Lower leg skin (tissue), 4 donors: Measurements from ENCODE around the gene KIFAP3. TPM values are rescaled to one million over a fixed set of nuclear protein-coding genes. Genes with fewer than 3 reads are reported as not detected.
"Not testable (repeated sequence)": the region's sequence is repeated elsewhere in the genome, so short reads cannot be mapped to it uniquely, and the experiment has no call there.

Experiments used
- DNase-seq, 2 donors: peaks; one replicate each; pipeline ENCODE4 v3.0.0-alpha.2; 2019; ENCODE audit warnings: low spot score in 2 of 2
- H3K4me3 ChIP-seq: fragments of 200-600 bp; sonication (generic); 2 replicates; pipeline ENCODE4 v1.5.1; 2017; ENCODE audit warnings: mild to moderate bottlenecking, low read depth; ENCODE audit not compliant: poor library complexity, severe bottlenecking
- POLR2A ChIP-seq, 2 donors: fragments of 450-650 bp; IDR thresholded peaks; one replicate each; pipeline ENCODE4 v1.6.1; 2016 to 2017; ENCODE audit warnings: antibody characterized with exemption in 2 of 2, mild to moderate bottlenecking in 1 of 2, moderate library complexity in 1 of 2
- WGBS, 2 donors: methylation state at CpG; one replicate each; pipeline ENCODE4 v1.1.5; 2018; 5-methylcytosine and 5-hydroxymethylcytosine counted together
- intact Hi-C: fragments of 100-400 bp; cut with DNase I; formaldehyde crosslinking; loops from one replicate; pipeline ENCODE4 v1.15.0; 2023; ENCODE audit warnings: low total_unique reads
- total RNA-seq, 4 donors: library from RNA; depleted of rRNA; stranded (reverse); fragments of >200 nt; gene quantifications; one replicate each; pipeline ENCODE4 v1.1.0, GENCODE V29; 2016
- TF ChIP-seq, protein P1 (sequence below), 3 donors: fragments of 450-650 bp; IDR thresholded peaks; one replicate each; pipeline ENCODE4 v1.5.1; 2016; ENCODE audit warnings: antibody characterized with exemption in 3 of 3, mild to moderate bottlenecking in 3 of 3, moderate library complexity in 2 of 3

KIFAP3 gene
- total RNA-seq, 4 donors from 2014 or later: 17.6 to 24.2 (median 21.9) TPM

DNA sequence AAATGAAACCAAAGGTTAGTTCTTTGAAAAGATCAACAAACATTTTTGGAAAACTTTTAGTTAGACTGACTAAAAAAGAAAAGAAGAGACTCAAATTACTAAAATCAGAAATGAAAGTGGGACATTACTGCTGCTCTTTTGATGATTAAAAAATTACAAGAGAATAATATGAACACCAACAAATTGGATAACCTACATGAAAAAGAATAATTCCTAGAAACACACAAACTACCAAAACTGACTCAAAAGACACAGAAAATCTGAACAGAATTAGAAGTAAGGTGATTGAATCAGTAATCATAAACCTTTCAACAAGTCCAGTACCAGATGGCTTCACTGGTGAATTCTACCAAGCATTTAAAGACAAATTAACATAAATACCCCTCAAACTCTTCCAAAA is 5.6 kb downstream of the KIFAP3 start:
- no peak for TF ChIP-seq POLR2A (IDR thresholded peaks at IDR 0.05)
- TF ChIP-seq, protein P1, sequence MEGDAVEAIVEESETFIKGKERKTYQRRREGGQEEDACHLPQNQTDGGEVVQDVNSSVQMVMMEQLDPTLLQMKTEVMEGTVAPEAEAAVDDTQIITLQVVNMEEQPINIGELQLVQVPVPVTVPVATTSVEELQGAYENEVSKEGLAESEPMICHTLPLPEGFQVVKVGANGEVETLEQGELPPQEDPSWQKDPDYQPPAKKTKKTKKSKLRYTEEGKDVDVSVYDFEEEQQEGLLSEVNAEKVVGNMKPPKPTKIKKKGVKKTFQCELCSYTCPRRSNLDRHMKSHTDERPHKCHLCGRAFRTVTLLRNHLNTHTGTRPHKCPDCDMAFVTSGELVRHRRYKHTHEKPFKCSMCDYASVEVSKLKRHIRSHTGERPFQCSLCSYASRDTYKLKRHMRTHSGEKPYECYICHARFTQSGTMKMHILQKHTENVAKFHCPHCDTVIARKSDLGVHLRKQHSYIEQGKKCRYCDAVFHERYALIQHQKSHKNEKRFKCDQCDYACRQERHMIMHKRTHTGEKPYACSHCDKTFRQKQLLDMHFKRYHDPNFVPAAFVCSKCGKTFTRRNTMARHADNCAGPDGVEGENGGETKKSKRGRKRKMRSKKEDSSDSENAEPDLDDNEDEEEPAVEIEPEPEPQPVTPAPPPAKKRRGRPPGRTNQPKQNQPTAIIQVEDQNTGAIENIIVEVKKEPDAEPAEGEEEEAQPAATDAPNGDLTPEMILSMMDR (IDR thresholded peaks at IDR 0.05): no peak
- no peak overlapping the region for H3K4me3 ChIP-seq
- intact Hi-C loops: no loop called here
- no peak for DNase-seq

GRCh38 chr1:170067253-170067819 is 7.2 kb downstream of the KIFAP3 start:
- DNase-seq: no peak
- intact Hi-C loops: no loop called here
- H3K4me3 ChIP-seq: no peak overlapping the region
- TF ChIP-seq, protein P1 (IDR thresholded peaks at IDR 0.05): no peak
- TF ChIP-seq POLR2A (IDR thresholded peaks at IDR 0.05): no peak
- WGBS, 2 donors: 66 to 67% methylated on average over 3 of the region's 3 CpGs

DNA sequence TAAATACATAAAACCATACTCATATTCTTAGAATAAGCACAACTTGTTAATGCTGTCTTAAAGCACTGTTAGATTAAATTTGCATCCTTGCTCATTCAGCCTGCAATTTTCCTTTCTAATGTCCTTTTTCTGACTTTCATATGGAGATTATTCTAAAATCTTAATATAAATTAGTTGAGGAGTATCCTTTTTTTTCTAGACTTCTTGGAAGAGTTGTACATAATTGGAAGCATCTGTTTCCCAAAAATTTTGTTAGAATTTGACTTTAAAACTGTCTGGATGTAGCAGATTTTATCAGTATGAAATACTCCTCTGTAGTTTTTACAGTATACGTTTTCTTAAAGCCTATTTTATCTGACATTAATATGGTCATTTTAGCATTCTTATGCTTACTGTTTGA is 9.7 kb downstream of the KIFAP3 start:
- intact Hi-C loops: no loop called here
- no peak for TF ChIP-seq POLR2A (IDR thresholded peaks at IDR 0.05)
- TF ChIP-seq, protein P1 (IDR thresholded peaks at IDR 0.05): no peak
- WGBS, 2 donors: 63 to 73% methylated on average over 1 of the region's 1 CpG
- no peak overlapping the region for H3K4me3 ChIP-seq
- no peak for DNase-seq

GRCh38 chr1:170063109-170063826 is 11.2 kb downstream of the KIFAP3 start:
- WGBS, 2 donors: 75 to 83% methylated on average over 5 of the region's 5 CpGs
- DNase-seq: no peak
- TF ChIP-seq, protein P1 (IDR thresholded peaks at IDR 0.05): no peak
- TF ChIP-seq POLR2A (IDR thresholded peaks at IDR 0.05): no peak
- H3K4me3 ChIP-seq: no peak overlapping the region
- intact Hi-C loops: no loop called here

DNA sequence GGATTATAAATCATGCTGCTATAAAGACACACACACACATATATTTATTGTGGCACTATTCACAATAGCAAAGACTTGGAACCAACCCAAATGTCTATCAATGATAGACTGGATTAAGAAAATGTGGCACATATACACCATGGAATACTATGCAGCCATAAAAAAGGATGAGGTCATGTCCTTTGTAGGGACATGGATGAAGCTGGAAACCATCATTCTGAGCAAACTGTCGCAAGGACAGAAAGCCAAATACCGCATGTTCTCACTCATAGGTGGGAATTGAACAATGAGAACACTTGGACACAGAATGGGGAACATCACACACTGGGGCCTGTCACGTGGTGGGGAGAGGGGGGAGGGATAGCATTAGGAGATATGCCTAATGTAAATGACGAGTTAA is 12.8 kb downstream of the KIFAP3 start:
- intact Hi-C loops, DNase-seq, H3K4me3 ChIP-seq: not testable (repeated sequence)
- 91 to 98% methylated on average over 4 of the region's 4 CpGs for WGBS, 2 donors

DNA sequence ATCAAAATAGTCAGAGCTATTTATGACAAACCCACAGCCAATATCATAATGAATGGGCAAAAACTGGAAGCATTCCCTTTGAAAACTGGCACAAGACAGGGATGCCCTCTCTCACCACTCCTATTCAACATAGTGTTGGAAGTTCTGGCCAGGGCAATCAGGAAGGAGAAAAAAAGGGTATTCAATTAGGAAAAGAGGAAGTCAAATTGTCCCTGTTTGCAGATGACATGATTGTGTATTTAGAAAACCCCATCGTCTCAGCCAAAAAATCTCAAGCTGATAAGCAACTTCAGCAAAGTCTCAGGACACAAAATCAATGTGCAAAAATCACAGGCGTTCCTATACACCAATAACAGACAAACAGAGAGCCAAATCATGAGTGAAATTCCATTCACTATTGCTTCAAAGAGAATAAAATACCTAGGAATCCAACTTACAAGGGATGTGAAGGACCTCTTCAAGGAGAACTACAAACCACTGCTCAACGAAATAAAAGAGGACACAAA is 14.4 kb downstream of the KIFAP3 start:
- 91 to 93% methylated on average over 3 of the region's 3 CpGs for WGBS, 2 donors
- DNase-seq, H3K4me3 ChIP-seq, intact Hi-C loops: not testable (repeated sequence)
